SU-DHL-6 (cell line): ENCODE results near the gene AURKB.

Experiments
- H2AFZ ChIP-seq: fragments of 200-600 bp; sonication (generic); 2 replicates; pipeline ENCODE4 v1.6.1; 2014; ENCODE audit warnings: low read depth, mild to moderate bottlenecking, moderate library complexity, mixed read lengths, antibody characterized with exemption, low read length; ENCODE audit not compliant: severe bottlenecking
- H3F3A ChIP-seq: fragments of 200-600 bp; shearing (Covaris generic); 2 replicates; pipeline ENCODE4 v1.6.0; 2016; ENCODE audit warnings: antibody characterized with exemption, mild to moderate bottlenecking; ENCODE audit not compliant: insufficient read depth
- H3K27ac ChIP-seq: fragments of 200-600 bp; sonication (generic); 2 replicates; pipeline ENCODE4 v1.5.1; 2016; ENCODE audit warnings: low read depth, mild to moderate bottlenecking, low read length, moderate library complexity, mixed read lengths
- H3K27me3 ChIP-seq: fragments of 200-600 bp; sonication (generic), shearing (Covaris generic); 2 replicates; pipeline ENCODE4 v1.6.0; 2014; ENCODE audit warnings: mild to moderate bottlenecking, low read length
- H3K36me3 ChIP-seq: fragments of 200-600 bp; sonication (generic); 2 replicates; pipeline ENCODE4 v1.6.1; 2014; ENCODE audit warnings: mild to moderate bottlenecking, low read length, mixed read lengths
- H3K4me2 ChIP-seq: fragments of 300-600, 200-600 bp; shearing (Covaris generic), sonication (generic); 2 replicates; pipeline ENCODE4 v1.6.0; 2014; ENCODE audit warnings: low read length, low read depth, mild to moderate bottlenecking; ENCODE audit not compliant: poor library complexity, severe bottlenecking
- H3K4me3 ChIP-seq: fragments of 200-600 bp; sonication (generic); 2 replicates; pipeline ENCODE4 v1.5.1; 2014; ENCODE audit warnings: antibody characterized with exemption, low read length, mild to moderate bottlenecking, mixed read lengths; ENCODE audit not compliant: insufficient read depth, poor library complexity, severe bottlenecking
- H3K79me2 ChIP-seq: fragments of 200-600 bp; sonication (generic); 2 replicates; pipeline ENCODE4 v1.6.1; 2014; ENCODE audit warnings: mild to moderate bottlenecking, low read length, moderate library complexity; ENCODE audit not compliant: insufficient read depth
- H3K9ac ChIP-seq: fragments of 200-600 bp; sonication (generic); 2 replicates; pipeline ENCODE4 v1.7.0; 2014; ENCODE audit warnings: mild to moderate bottlenecking, low read length
- H3K9me2 ChIP-seq: fragments of 200-600 bp; sonication (generic); replicated peaks from 2 replicates; pipeline ENCODE4 v1.6.1; 2014; ENCODE audit warnings: low read length; ENCODE audit not compliant: insufficient read depth
- H3K9me3 ChIP-seq: fragments of 200-600 bp; sonication (generic); 2 replicates; pipeline ENCODE4 v1.6.1; 2014; ENCODE audit warnings: low read length, mixed read lengths; ENCODE audit not compliant: insufficient read depth
- H4K20me1 ChIP-seq: fragments of 200-600 bp; sonication (generic); 2 replicates; pipeline ENCODE4 v1.6.1; 2014; ENCODE audit warnings: low read depth, mild to moderate bottlenecking, antibody characterized with exemption, low read length, moderate library complexity, mixed read lengths
- CTCF ChIP-seq: fragments of 200-600 bp; sonication (generic); IDR thresholded peaks from one replicate; pipeline ENCODE4 v1.5.1; 2017; ENCODE audit warnings: antibody characterized with exemption, mild to moderate bottlenecking, low read length, moderate library complexity; ENCODE audit not compliant: insufficient read depth, poor library complexity, severe bottlenecking
- EZH2phosphoT487 ChIP-seq: fragments of 200-600 bp; sonication (generic), shearing (Covaris generic); conservative IDR thresholded peaks from 2 replicates; pipeline ENCODE4 v1.6.1; 2018; ENCODE audit warnings: mild to moderate bottlenecking, antibody characterized with exemption, low read length, moderate library complexity, mixed read lengths

AURKB gene

GRCh38 chr17:8249621-8250500 lies 39.5 kb upstream of the AURKB start:
- Histone ChIP-seq H3K27me3 (no peaks in the 10 kb centered on the region), H3K36me3 (peaks cover 3% of the 10 kb centered on the region; the same call in 1 of the 2 replicates), H3K4me3 (peak overlapping the region; percentile 95), H4K20me1 (no peaks in the 10 kb centered on the region), H2AFZ (peak overlapping the region; percentile 52), H3K9ac (peak overlapping the region; percentile 93), H3K79me2 (peaks cover 55% of the 10 kb centered on the region), H3K27ac (peak overlapping the region; percentile 96), H3K4me2 (peak overlapping the region; percentile 87), H3F3A (peaks cover 24% of the 10 kb centered on the region), H3K9me2 (no peaks in the 10 kb centered on the region), H3K9me3 (no peaks in the 10 kb centered on the region)
- TF ChIP-seq EZH2phosphoT487 (no peak), CTCF (no peak)

GRCh38 chr17:8248751-8249607 lies 38.6 kb upstream of the AURKB start, which contains the start of gene PFAS:
TSS of gene PFAS (plus strand) at chr17:8249289. CDS start at chr17:8253938, 4,649 bp downstream.
- Histone ChIP-seq H2AFZ (peak within 1 kb of the TSS; percentile 52), H3K4me2 (peak within 1 kb of the TSS; percentile 87), H4K20me1 (no peaks in the 10 kb centered on the region), H3K9me2 (no peaks in the 10 kb centered on the region), H3K36me3 (peaks cover 3% of the 10 kb centered on the region; the same call in 1 of the 2 replicates), H3K9ac (peak within 1 kb of the TSS; percentile 93), H3K27me3 (no peaks in the 10 kb centered on the region), H3K79me2 (peaks cover 57% of the 10 kb centered on the region), H3K4me3 (peak within 1 kb of the TSS; percentile 95), H3K27ac (peak within 1 kb of the TSS; percentile 96), H3K9me3 (no peaks in the 10 kb centered on the region), H3F3A (peaks cover 24% of the 10 kb centered on the region)
- TF ChIP-seq EZH2phosphoT487: no peak
- no peak for TF ChIP-seq CTCF

- no peak for TF ChIP-seq EZH2phosphoT487
- no peak for TF ChIP-seq CTCF
- Histone ChIP-seq H3K4me3 (no peak overlapping the region), H3K9me3 (no peaks in the 10 kb centered on the region), H3K4me2 (no peak overlapping the region), H3F3A (peaks cover 24% of the 10 kb centered on the region), H3K27ac (no peak overlapping the region), H3K9me2 (no peaks in the 10 kb centered on the region), H3K27me3 (no peaks in the 10 kb centered on the region), H4K20me1 (no peaks in the 10 kb centered on the region), H3K79me2 (peaks cover 35% of the 10 kb centered on the region), H3K9ac (no peak overlapping the region), H3K36me3 (peaks cover 3% of the 10 kb centered on the region; the same call in 1 of the 2 replicates), H2AFZ (no peak overlapping the region)
Observed at GRCh38 chr17:8244768-8245167, 34.4 kb upstream of the AURKB start.
